Hepatocyte (in vitro differentiated cells): ENCODE results near the gene ZNF710.

ENCODE experiments used
- CTCF ChIP-seq: fragments of 200-600 bp; sonication (generic); IDR thresholded peaks from 2 replicates; pipeline ENCODE4 v1.5.1; 2016; ENCODE audit warnings: antibody characterized with exemption, mild to moderate bottlenecking; ENCODE audit not compliant: poor library complexity
- EZH2 ChIP-seq: fragments of 200-600 bp; sonication (generic); IDR thresholded peaks from 2 replicates; pipeline ENCODE4 v1.6.1; 2016; ENCODE audit warnings: antibody characterized with exemption, mild to moderate bottlenecking, borderline replicate concordance
- EZH2phosphoT487 ChIP-seq: fragments of 200-600 bp; sonication (generic); IDR thresholded peaks from one replicate; pipeline ENCODE4 v1.6.1; 2018; ENCODE audit warnings: antibody characterized with exemption, mild to moderate bottlenecking, low read depth, moderate library complexity; ENCODE audit not compliant: unreplicated experiment, severe bottlenecking

GRCh38 chr15:90015749-90016148, 14.6 kb downstream of the ZNF710 start:
- no peak for TF ChIP-seq CTCF
- TF ChIP-seq EZH2: no peak
- no peak for TF ChIP-seq EZH2phosphoT487
